NT2/D1 (cell line): ENCODE results near the gene NFU1.

ENCODE experiments used
- DNase-seq: peaks from one replicate; pipeline ENCODE4 v3.0.0-alpha.2; 2011; ENCODE audit warnings: low read depth, low spot score
- H3K27me3 ChIP-seq: 2 replicates; pipeline ENCODE4 v1.6.0; 2011; ENCODE audit warnings: mild to moderate bottlenecking; ENCODE audit not compliant: insufficient read length, insufficient read depth
- H3K36me3 ChIP-seq: 2 replicates; pipeline ENCODE4 v1.6.1; 2011; ENCODE audit warnings: mild to moderate bottlenecking, low read length, mixed read lengths; ENCODE audit not compliant: insufficient read depth, insufficient read length
- H3K4me1 ChIP-seq: 2 replicates; pipeline ENCODE4 v1.5.1; 2011; ENCODE audit not compliant: insufficient read depth, insufficient read length
- H3K4me3 ChIP-seq: 2 replicates; pipeline ENCODE4 v1.5.1; 2011; ENCODE audit warnings: low read depth; ENCODE audit not compliant: insufficient read length
- H3K9ac ChIP-seq: 2 replicates; pipeline ENCODE4 v1.6.0; 2011; ENCODE audit warnings: low read depth; ENCODE audit not compliant: insufficient read length
- H3K9me3 ChIP-seq: 2 replicates; pipeline ENCODE4 v1.5.1; 2011; ENCODE audit warnings: mild to moderate bottlenecking, low read length; ENCODE audit not compliant: insufficient read depth
- SUZ12 ChIP-seq: IDR thresholded peaks from 2 replicates; pipeline ENCODE4 v1.6.1; 2011; ENCODE audit not compliant: insufficient read length, insufficient read depth; ENCODE audit errors: extremely low read depth
- YY1 ChIP-seq: IDR thresholded peaks from 2 replicates; pipeline ENCODE4 v1.6.1; 2011; ENCODE audit not compliant: insufficient read length, insufficient read depth
- ZNF274 ChIP-seq: IDR thresholded peaks from 2 replicates; pipeline ENCODE4 v1.6.1; 2011; ENCODE audit warnings: mild to moderate bottlenecking, low read depth, low read length

Gene NFU1

GRCh38 chr2:69461404-69461803 lies 24.2 kb upstream of the NFU1 start:
- Histone ChIP-seq H3K4me3 (no peak overlapping the region), H3K9ac (no peak overlapping the region), H3K9me3 (no peaks in the 10 kb centered on the region), H3K27me3 (no peaks in the 10 kb centered on the region), H3K4me1 (no peaks in the 10 kb centered on the region), H3K36me3 (peaks cover 14% of the 10 kb centered on the region)
- DNase-seq: no peak
- TF ChIP-seq YY1 (no peak), SUZ12 (no peak), ZNF274 (no peak)

DNA sequence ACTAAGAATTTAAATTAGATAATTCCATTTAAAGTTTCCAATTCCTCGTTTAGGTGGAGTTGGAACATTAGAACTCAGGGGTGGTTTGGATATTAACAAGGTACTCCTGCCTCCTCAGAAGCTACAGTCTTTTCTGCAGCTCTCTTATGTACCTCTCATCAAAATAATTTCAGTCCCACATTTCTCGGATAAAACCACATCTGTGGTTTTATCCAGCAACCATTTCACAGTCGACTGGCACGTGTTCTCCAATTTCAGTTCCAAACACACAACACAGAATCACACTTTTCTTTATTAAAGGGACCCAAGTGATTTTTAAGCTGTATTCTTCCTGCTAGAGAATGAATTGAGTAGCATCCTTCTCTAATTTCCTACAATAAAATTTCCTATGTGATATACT lies 22.7 kb upstream of the NFU1 start:
- DNase-seq: no peak
- Histone ChIP-seq H3K4me3 (no peak overlapping the region), H3K36me3 (peaks cover 5% of the 10 kb centered on the region), H3K9me3 (no peaks in the 10 kb centered on the region), H3K9ac (no peak overlapping the region), H3K4me1 (no peaks in the 10 kb centered on the region), H3K27me3 (no peaks in the 10 kb centered on the region)
- TF ChIP-seq ZNF274: no peak
- no peak for TF ChIP-seq YY1
- no peak for TF ChIP-seq SUZ12

GRCh38 chr2:69456950-69457445 lies 19.8 kb upstream of the NFU1 start:
- no peaks in the 10 kb centered on the region for H3K9me3 ChIP-seq
- H3K36me3 ChIP-seq: no peaks in the 10 kb centered on the region
- TF ChIP-seq YY1 (no peak), SUZ12 (no peak), ZNF274 (no peak)
- H3K27me3 ChIP-seq: no peaks in the 10 kb centered on the region
- DNase-seq: no peak
- H3K4me1 ChIP-seq: no peaks in the 10 kb centered on the region
- H3K9ac ChIP-seq: no peak overlapping the region
- no peak overlapping the region for H3K4me3 ChIP-seq

GRCh38 chr2:69456154-69456553 lies 18.9 kb upstream of the NFU1 start:
- no peaks in the 10 kb centered on the region for H3K27me3 ChIP-seq

DNA sequence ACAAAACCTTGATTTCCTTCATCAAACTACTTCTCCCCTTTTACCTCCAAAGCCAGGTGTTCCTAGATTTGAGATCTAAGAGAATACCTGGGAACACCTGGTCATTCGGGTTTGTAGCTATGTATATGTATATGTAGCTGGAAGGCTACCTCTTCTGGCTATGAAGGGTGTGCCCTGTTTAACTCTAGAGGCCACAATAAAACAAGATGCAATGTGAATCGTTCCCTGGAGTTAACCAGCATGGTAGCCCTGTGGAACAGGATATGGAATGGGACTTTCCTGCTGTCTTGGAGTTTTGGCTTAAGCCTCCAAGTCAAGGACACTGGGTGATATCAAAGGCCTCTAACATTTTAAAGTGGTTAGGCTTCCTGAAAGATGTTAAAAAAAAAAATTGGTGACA lies 17.7 kb upstream of the NFU1 start:
- Histone ChIP-seq H3K4me1 (peaks cover 2% of the 10 kb centered on the region), H3K9me3 (no peaks in the 10 kb centered on the region), H3K4me3 (no peak overlapping the region), H3K27me3 (no peaks in the 10 kb centered on the region), H3K36me3 (no peaks in the 10 kb centered on the region), H3K9ac (no peak overlapping the region)
- TF ChIP-seq YY1 (no peak), SUZ12 (no peak), ZNF274 (no peak)
- no peak for DNase-seq

More at GRCh38 chr2:69456154-69456553, 18.9 kb upstream of the NFU1 start:
- TF ChIP-seq YY1 (no peak), ZNF274 (no peak), SUZ12 (no peak)
- Histone ChIP-seq H3K9ac (no peak overlapping the region), H3K36me3 (no peaks in the 10 kb centered on the region), H3K9me3 (no peaks in the 10 kb centered on the region), H3K4me3 (no peak overlapping the region), H3K4me1 (no peaks in the 10 kb centered on the region)
- DNase-seq: no peak

DNA sequence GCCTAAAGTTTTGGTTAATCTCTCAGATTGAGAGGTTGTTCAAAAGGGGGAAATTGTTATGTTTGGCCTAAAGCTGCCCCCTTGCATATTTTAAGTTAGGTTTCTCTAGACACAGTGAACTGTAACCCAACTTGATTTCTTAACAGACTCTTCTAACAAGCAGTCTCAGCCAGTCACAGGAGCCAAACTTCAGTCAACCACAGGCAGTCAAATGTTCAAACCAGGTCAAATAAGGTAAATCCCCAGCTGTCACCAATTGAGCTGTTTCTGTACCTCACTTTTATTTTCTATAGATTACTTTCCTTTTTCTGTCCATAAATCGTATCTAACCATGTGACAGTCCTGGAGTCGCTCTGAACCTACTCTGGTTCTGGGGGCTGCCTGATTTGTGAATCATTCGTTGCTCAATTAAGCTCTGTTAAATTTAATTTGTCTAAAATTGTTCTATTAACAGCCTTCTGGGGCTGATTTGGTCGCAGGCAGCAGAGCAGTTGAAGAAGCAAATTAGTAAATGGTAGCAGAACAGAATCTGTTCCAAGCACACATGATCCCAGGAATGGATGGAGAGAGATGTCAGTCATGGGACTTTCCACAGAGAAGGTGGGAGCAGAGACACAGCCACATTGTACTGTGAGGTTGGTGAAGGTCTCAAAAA lies 16.4 kb upstream of the NFU1 start:
- DNase-seq: no peak
- H3K27me3 ChIP-seq: no peaks in the 10 kb centered on the region
- peaks cover 2% of the 10 kb centered on the region for H3K4me1 ChIP-seq
- no peaks in the 10 kb centered on the region for H3K9me3 ChIP-seq
- no peak overlapping the region for H3K4me3 ChIP-seq
- H3K9ac ChIP-seq: no peak overlapping the region
- TF ChIP-seq SUZ12 (no peak), YY1 (no peak), ZNF274 (no peak)
- no peaks in the 10 kb centered on the region for H3K36me3 ChIP-seq

DNA sequence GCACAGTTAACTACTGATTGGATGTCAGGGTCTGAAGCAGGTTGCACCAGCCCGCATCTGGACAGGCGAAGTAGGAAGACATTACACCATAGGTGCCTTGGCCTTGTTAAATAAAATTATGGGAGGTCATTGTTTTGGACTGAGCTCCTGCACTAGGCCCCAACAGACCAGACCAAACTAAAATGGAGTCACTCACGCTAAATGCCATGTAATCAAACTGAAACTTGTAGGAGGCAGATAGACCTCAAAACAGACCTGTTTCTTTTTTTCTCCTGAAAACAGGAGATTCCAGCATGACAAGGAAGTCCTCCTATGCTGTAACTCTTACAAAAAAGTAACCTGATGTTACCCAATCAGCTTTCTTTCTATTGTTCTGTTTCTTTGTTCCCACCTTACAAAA lies 15.5 kb upstream of the NFU1 start:
- H3K27me3 ChIP-seq: no peaks in the 10 kb centered on the region
- no peak overlapping the region for H3K9ac ChIP-seq
- H3K9me3 ChIP-seq: no peaks in the 10 kb centered on the region
- no peak overlapping the region for H3K4me3 ChIP-seq
- TF ChIP-seq ZNF274: no peak
- TF ChIP-seq YY1: no peak
- no peak for TF ChIP-seq SUZ12
- DNase-seq: no peak
- H3K36me3 ChIP-seq: no peaks in the 10 kb centered on the region
- peaks cover 2% of the 10 kb centered on the region for H3K4me1 ChIP-seq
